ENCODE data around the gene ZNF22. TPM values are rescaled to one million over a fixed set of nuclear protein-coding genes. Genes with fewer than 3 reads are reported as not detected.
A peak's percentile ranks its signal among the peaks of the same experiment; 100 is the strongest.

Gene ZNF22
- total RNA-seq, 4 donors from 2014 or later: 4.7 to 19.0 (median 8.0) TPM

DNA sequence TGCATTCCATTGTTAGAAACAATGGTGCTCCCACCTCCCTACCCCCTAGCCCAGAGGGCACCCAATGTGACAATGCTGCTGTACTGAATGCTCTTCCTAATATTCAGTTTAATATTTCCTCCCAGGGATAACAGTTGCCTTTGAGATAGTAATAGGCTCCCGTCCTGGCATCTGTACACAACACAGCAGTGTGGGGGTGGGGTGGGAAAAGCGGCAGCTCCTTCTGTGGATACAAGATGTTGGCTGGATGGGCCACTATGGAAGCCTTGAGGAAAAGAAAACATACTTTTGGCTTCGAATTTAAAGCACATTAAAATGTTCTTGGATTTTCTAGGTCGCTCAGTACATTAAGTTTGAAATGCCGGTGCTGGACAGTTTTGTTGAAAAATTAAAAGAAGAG, 9.2 kb upstream of the ZNF22 start:
- no peaks in the 10 kb centered on the region for H3K9me3 ChIP-seq
- no peaks in the 10 kb centered on the region for H3K27me3 ChIP-seq
- H3K4me3 ChIP-seq: no peak overlapping the region
- H3K4me1 ChIP-seq: peaks cover 0 to 14% (median 1%) of the 10 kb centered on the region in 4 donors
- DNase-seq: no peak
- TF ChIP-seq CTCF (IDR thresholded peaks at IDR 0.05) (no peak), POLR2A (IDR thresholded peaks at IDR 0.05) (no peak)
- H3K27ac ChIP-seq: no peak overlapping the region
- peaks cover 0 to 38% (median 0%) of the 10 kb centered on the region in 3 donors for H3K36me3 ChIP-seq

DNA sequence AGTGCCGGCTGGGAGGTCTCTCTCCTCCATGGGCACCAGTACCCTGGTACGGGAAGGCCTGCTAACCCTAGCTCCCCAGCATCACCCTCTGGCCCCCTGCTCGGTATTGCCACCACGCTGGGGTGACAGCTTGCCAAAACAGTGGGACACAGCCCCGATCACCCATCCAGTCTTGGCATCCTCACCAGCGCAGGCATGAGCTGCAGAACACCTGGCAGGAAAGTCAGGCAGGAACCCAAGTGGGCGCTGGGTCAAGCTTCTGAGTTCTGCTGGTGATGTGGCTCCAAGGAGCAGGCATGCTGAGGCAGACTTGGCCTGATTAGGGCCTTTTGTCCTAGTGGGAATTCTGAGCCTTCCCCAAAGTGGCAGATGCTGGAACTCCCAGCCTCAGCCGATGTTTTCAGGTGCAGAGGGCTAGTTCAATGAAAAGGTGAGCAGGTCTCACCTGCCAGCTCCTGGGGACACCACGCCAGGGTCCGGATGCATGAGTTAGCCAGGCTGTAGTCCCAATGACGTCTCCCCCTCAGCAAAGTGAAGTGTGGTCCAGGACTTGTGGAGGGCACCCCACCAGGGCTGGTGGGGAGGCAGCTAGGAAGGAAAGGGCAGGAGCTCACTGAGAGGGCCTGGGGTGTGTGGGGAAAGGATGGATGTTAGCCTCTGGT, 8.5 kb upstream of the ZNF22 start:
- Histone ChIP-seq H3K9me3 (no peaks in the 10 kb centered on the region), H3K27ac (no peak overlapping the region), H3K4me3 (no peak overlapping the region), H3K4me1 (peaks cover 0 to 20% (median 1%) of the 10 kb centered on the region in 4 donors), H3K36me3 (peaks cover 0 to 34% (median 0%) of the 10 kb centered on the region in 3 donors), H3K27me3 (no peaks in the 10 kb centered on the region)
- TF ChIP-seq CTCF (IDR thresholded peaks at IDR 0.05) (no peak), POLR2A (IDR thresholded peaks at IDR 0.05) (no peak)
- no peak for DNase-seq

- H3K27me3 ChIP-seq: no peaks in the 10 kb centered on the region
- no peak overlapping the region for H3K4me3 ChIP-seq
- TF ChIP-seq CTCF (IDR thresholded peaks at IDR 0.05) (no peak), POLR2A (IDR thresholded peaks at IDR 0.05) (no peak)
- DNase-seq: no peak
- H3K9me3 ChIP-seq: no peaks in the 10 kb centered on the region
- H3K27ac ChIP-seq: no peak overlapping the region
- H3K4me1 ChIP-seq: peaks cover 0 to 20% (median 1%) of the 10 kb centered on the region in 4 donors
- H3K36me3 ChIP-seq: peaks cover 0 to 34% (median 0%) of the 10 kb centered on the region in 3 donors
Observed at GRCh38 chr10:44992732-44993225, 7.9 kb upstream of the ZNF22 start.

GRCh38 chr10:44993226-44993921, 7.3 kb upstream of the ZNF22 start:
- Histone ChIP-seq H3K9me3 (no peaks in the 10 kb centered on the region), H3K27me3 (no peaks in the 10 kb centered on the region), H3K36me3 (peaks cover 0 to 33% (median 0%) of the 10 kb centered on the region in 3 donors), H3K27ac (peak overlapping the region in 3 of 4 donors; percentile 22 to 50 (median 36)), H3K4me1 (peaks cover 0 to 20% (median 1%) of the 10 kb centered on the region in 4 donors), H3K4me3 (no peak overlapping the region)
- DNase-seq: no peak
- no peak for TF ChIP-seq CTCF (IDR thresholded peaks at IDR 0.05)
- no peak for TF ChIP-seq POLR2A (IDR thresholded peaks at IDR 0.05)

GRCh38 chr10:44993922-44994751, 6.6 kb upstream of the ZNF22 start:
- no peak for DNase-seq
- peak overlapping the region; percentile 22 to 82 (median 38) for H3K27ac ChIP-seq
- TF ChIP-seq POLR2A (IDR thresholded peaks at IDR 0.05): no peak
- TF ChIP-seq CTCF (IDR thresholded peaks at IDR 0.05): no peak
- H3K4me1 ChIP-seq: peaks cover 0 to 20% (median 1%) of the 10 kb centered on the region in 4 donors
- H3K36me3 ChIP-seq: peaks cover 0 to 28% (median 0%) of the 10 kb centered on the region in 3 donors
- no peak overlapping the region for H3K4me3 ChIP-seq
- H3K27me3 ChIP-seq: no peaks in the 10 kb centered on the region
- H3K9me3 ChIP-seq: no peaks in the 10 kb centered on the region
